Tibial artery (tissue), 4 donors: ENCODE measurements around the gene MGME1.
A peak's percentile ranks its signal among the peaks of the same experiment; 100 is the strongest.

Experiments
- DNase-seq, 2 donors: peaks; one replicate each; pipeline ENCODE4 v3.0.0-alpha.2; 2019
- H3K27ac ChIP-seq, 2 donors: fragments of 200-600 bp; sonication (generic) in 1 of 2; 1 replicate in 1 of 2; 2 replicates in 1 of 2; pipeline ENCODE4 v1.5.1; 2018 to 2019; ENCODE audit warnings: mild to moderate bottlenecking in 1 of 2
- H3K27me3 ChIP-seq, 2 donors: fragments of 200-600 bp; sonication (generic) in 1 of 2; one replicate each; pipeline versions ENCODE4 v1.5.1 to v1.6.0; 2016 to 2019
- H3K36me3 ChIP-seq, 3 donors: fragments of 200-600 bp; sonication (generic) in 2 of 3; one replicate each; pipeline ENCODE4 v1.5.1; 2016 to 2019; ENCODE audit warnings: mild to moderate bottlenecking in 2 of 3
- H3K4me1 ChIP-seq, 4 donors: fragments of 200-600 bp; sonication (generic) in 2 of 4; 1 replicate in 3 of 4; 2 replicates in 1 of 4; pipeline ENCODE4 v1.5.1; 2016 to 2019
- H3K4me3 ChIP-seq, 2 donors: fragments of 200-600 bp; sonication (generic) in 1 of 2; 1 replicate in 1 of 2; 2 replicates in 1 of 2; pipeline ENCODE4 v1.5.1; 2018 to 2019; ENCODE audit warnings: mild to moderate bottlenecking in 2 of 2
- H3K9me3 ChIP-seq, 3 donors: fragments of 200-600 bp; sonication (generic) in 1 of 3; one replicate each; pipeline ENCODE4 v1.5.1; 2016 to 2019
- CTCF ChIP-seq, 2 experiments: fragments of 200-600 bp in 1 of 2; fragments of 450-650 bp in 1 of 2; IDR thresholded peaks; one replicate each; pipeline ENCODE4 v1.5.1; 2017 to 2019; ENCODE audit warnings: antibody characterized with exemption in 2 of 2, mild to moderate bottlenecking in 1 of 2, moderate library complexity in 1 of 2
- intact Hi-C: fragments of 100-400 bp; cut with DNase I; formaldehyde crosslinking; loops from one replicate; pipeline ENCODE4 v1.15.0; 2023; ENCODE audit warnings: low total_unique reads

MGME1 gene

GRCh38 chr20:17961587-17961940 lies 7.3 kb upstream of the MGME1 start:
- DNase-seq: no peak
- Histone ChIP-seq H3K4me1 (peaks cover 0 to 92% (median 44%) of the 10 kb centered on the region in 4 donors), H3K27ac (peak overlapping the region; percentile 49 to 57), H3K9me3 (no peaks in the 10 kb centered on the region), H3K4me3 (no peak overlapping the region), H3K36me3 (peaks cover 0 to 3% (median 0%) of the 10 kb centered on the region in 3 donors), H3K27me3 (no peaks in the 10 kb centered on the region)
- no peak for TF ChIP-seq CTCF (IDR thresholded peaks at IDR 0.05)
- intact Hi-C loops: no loop called here

- Histone ChIP-seq H3K27me3 (no peaks in the 10 kb centered on the region), H3K36me3 (peaks cover 0 to 3% (median 0%) of the 10 kb centered on the region in 3 donors), H3K27ac (peak overlapping the region in 1 of 2 donors; percentile 20), H3K4me3 (no peak overlapping the region), H3K4me1 (peaks cover 0 to 92% (median 43%) of the 10 kb centered on the region in 4 donors), H3K9me3 (no peaks in the 10 kb centered on the region)
- no peak for TF ChIP-seq CTCF (IDR thresholded peaks at IDR 0.05)
- DNase-seq: no peak
- intact Hi-C loops: no loop called here
Measured at GRCh38 chr20:17963114-17963897, 5.5 kb upstream of the MGME1 start.

GRCh38 chr20:17964073-17964472 lies 4.7 kb upstream of the MGME1 start:
- H3K4me1 ChIP-seq: peaks cover 0 to 84% (median 38%) of the 10 kb centered on the region in 4 donors
- peak overlapping the region in 1 of 2 donors; percentile 1 for H3K27ac ChIP-seq
- no peak for TF ChIP-seq CTCF (IDR thresholded peaks at IDR 0.05)

GRCh38 chr20:17964632-17965031 lies 4.2 kb upstream of the MGME1 start:
- no peaks in the 10 kb centered on the region for H3K9me3 ChIP-seq
- no peaks in the 10 kb centered on the region for H3K27me3 ChIP-seq
- peaks cover 0 to 80% (median 34%) of the 10 kb centered on the region in 4 donors for H3K4me1 ChIP-seq
- H3K36me3 ChIP-seq: peaks cover 0 to 3% (median 0%) of the 10 kb centered on the region in 3 donors
- no peak for TF ChIP-seq CTCF (IDR thresholded peaks at IDR 0.05)
- no peak for DNase-seq
- H3K27ac ChIP-seq: peak overlapping the region in 1 of 2 donors; percentile 93
- intact Hi-C loops: no loop called here
- H3K4me3 ChIP-seq: no peak overlapping the region

More at GRCh38 chr20:17964073-17964472, 4.7 kb upstream of the MGME1 start:
- peaks cover 0 to 3% (median 0%) of the 10 kb centered on the region in 3 donors for H3K36me3 ChIP-seq
- H3K9me3 ChIP-seq: no peaks in the 10 kb centered on the region
- no peak overlapping the region for H3K4me3 ChIP-seq
- DNase-seq: no peak
- intact Hi-C loops: no loop called here
- no peaks in the 10 kb centered on the region for H3K27me3 ChIP-seq

- Histone ChIP-seq H3K27me3 (no peaks in the 10 kb centered on the region), H3K4me3 (peak overlapping the region in 1 of 2 donors; percentile 67), H3K36me3 (peaks cover 0 to 3% (median 0%) of the 10 kb centered on the region in 3 donors), H3K27ac (peak overlapping the region; percentile 88 to 93), H3K9me3 (no peaks in the 10 kb centered on the region), H3K4me1 (peaks cover 0 to 80% (median 33%) of the 10 kb centered on the region in 4 donors)
- no peak for TF ChIP-seq CTCF (IDR thresholded peaks at IDR 0.05)
- intact Hi-C loops: no loop called here
- no peak for DNase-seq
Measured at GRCh38 chr20:17965042-17965697, 3.6 kb upstream of the MGME1 start.
